Caki2 (cell line): Measurements from ENCODE around the gene RAX2. TPM values are rescaled to one million over a fixed set of nuclear protein-coding genes. Genes with fewer than 3 reads are reported as not detected.

Source experiments
- DNase-seq: peaks from one replicate; pipeline ENCODE4 v3.0.0-alpha.2; 2015; ENCODE audit warnings: low read depth
- in situ Hi-C: cut with HindIII; loops from 2 replicates; pipeline ENCODE4 v1.10.0; 2016; ENCODE audit warnings: low sequenced_read_pairs, low pct_unique_long_range_greater_than_20kb, mixed read lengths
- total RNA-seq: library from RNA; depleted of rRNA; stranded (reverse); fragments of >200 nt; shearing (Covaris generic); gene quantifications from 2 replicates; pipeline ENCODE4 v1.2.3, GENCODE V29; 2014; ENCODE audit warnings: low replicate concordance

Gene RAX2
- total RNA-seq, 1 experiment from 2014 or later = not detected

DNA sequence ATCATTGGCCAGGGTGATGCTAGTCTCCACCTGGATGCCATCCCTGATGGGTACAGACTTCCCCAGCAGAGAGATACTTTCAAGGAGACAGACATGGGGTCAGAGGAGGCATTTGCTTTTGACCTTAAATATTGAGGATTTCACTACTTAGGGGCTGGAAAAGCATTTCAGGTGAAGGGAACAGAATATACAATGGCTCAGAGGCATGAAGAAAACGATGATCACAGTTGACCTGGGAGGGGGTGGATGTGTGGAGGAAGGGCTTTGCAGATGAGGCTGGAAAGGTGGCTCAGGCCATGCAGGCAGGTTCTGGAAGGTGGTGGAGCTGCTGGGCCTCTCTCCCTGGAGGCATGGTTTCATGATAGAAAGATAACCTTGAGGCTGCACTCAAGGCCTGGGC is 10.3 kb upstream of the RAX2 start:
- in situ Hi-C loops = no loop called here
- DNase-seq = no peak

DNA sequence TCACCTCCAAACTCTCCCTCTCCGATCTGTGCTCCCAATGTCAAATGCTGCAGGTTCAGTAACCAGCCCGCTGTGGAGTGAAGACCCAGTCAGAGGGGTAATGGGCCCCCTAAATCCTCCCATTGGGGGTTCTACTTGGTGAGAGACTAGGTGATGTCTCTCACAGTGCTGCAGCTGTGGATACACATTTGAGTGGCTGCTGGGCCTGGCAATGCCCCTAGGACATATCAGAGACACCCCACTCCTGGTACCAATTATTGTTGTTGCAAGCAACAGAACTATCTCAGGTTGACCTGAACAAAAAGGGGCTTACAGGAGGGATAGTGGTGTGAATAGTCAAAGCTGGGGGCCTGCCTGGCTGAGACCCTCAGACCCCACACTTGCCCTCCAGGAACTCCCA is 9.6 kb upstream of the RAX2 start:
- DNase-seq = no peak
- in situ Hi-C loops = no loop called here

DNA sequence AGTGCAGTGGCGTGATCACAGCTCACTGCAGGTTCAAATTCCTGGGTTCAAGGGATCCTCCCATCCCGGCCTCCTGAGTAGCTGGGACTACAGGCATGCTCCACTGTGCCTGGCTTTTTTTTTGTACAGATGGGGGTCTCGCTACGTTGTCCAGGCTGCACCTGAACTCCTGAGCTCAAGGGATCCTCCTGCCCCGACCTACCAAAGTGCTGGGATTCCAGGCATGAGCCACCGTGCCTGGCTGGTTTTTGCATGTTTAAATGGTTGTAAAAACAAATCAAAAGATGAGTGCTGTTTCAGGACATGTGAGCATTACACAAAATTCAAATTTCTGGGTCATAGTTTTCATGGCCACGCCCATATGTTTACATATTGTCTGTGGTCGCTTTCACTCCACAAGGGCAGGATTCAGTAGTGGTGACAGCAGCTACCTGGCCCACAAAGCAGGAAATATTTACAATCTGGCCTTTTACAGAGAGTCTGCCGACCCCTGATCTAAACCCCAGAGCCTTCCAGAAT is 8.8 kb upstream of the RAX2 start:
- in situ Hi-C loops = no loop called here
- no peak for DNase-seq

DNA sequence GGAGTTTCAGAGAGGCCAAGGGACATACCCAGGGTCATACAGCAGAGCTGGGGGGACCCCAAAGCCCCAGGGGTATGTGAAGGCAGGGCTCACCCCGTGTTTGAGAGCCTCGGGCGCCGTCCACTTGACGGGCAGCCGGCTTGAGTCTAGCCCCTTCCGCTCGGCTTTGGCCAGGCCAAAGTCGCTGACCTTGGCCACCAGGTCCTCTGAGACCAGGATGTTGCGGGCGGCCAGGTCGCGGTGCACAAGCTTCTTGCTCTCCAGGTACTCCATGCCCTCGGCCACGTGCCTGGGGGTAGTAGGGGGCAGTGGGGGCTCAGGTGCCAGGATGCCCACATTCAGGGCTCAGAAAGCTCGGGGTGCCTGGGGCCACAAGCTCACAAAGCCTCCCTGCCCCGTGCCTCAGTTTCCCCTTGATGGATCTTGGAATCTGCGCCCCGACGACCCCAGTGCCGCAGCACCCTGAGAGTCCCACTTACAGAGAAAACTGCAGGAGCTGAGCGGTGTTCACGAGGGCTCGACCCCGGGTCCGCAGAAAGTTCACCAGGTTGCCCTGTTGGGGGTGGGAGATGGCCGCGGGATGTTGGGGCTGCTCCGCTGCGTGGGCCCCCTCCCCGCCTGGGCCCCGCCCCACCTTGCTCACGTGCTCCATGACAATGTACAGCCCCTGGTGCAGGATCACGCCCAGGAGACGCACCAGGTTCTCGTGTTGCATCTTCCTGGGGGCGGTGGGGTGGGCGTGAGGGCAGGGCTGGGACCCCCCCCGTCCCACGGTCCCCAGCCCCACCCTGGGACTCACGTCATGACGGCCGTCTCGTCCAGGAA is 7.1 kb upstream of the RAX2 start:
- DNase-seq = no peak
- in situ Hi-C loops = no loop called here

DNA sequence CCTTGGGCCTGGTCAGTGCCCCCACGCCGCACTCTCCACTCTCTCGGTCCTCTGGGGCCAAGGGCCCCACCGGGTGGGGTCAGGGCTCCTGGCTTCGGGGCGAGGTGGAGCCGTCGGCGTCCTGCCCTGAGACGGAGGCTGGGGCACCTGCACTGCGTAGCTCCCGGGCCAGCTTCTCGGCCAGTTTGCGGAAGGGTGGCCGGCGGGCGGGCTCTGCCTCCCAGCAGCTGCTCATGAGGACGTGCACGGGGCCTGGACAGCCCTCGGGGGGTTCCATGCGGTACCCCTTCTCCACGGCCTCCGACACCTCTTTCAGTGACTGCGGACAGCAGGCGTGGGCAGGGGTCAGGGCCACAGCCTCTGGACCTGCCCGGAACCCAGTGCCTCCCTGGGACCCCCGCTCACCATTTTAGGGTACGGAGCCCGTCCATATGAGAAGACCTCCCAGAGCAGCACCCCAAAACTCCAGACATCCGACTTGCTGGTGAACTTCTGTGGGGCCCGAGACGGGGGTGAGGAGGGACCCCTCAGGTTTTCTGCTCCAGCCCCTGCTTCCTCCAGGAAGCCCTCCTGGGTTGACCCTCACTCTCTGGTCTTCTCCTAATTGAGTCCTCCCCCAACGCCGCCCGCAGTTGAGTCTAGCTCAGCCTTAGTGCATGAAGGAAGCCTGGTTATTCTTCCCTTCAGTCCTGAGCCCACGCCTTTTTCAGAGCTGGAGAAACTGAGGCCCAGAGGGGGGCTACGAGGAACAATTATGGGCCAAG is 6.3 kb upstream of the RAX2 start:
- DNase-seq = no peak
- in situ Hi-C loops = no loop called here

DNA sequence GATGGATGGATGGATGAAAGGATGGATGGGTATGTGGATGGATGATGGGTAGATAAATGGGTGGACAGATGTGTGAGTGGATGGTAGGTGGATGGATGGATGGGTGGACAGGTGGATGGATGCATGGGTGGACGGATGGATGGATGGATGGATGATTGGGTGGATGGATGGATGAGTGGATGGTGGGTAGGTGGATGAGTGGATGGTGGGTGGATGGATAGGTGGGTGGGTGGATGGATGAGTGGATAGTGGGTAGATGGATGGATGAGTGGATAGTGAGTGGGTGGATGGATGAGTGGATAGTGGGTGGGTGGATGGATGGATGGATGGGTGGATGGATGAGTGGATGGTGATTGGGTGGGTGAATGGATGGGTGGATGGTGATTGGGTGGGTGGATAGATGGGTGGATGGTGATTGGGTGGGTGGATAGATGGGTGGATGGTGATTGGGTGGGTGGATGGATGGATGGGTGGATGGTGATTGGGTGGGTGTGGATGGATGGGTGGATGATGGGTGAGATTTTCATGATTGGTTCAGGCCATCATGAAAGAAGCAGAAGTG is 4.5 kb upstream of the RAX2 start:
- in situ Hi-C loops = no loop called here
- no peak for DNase-seq

DNA sequence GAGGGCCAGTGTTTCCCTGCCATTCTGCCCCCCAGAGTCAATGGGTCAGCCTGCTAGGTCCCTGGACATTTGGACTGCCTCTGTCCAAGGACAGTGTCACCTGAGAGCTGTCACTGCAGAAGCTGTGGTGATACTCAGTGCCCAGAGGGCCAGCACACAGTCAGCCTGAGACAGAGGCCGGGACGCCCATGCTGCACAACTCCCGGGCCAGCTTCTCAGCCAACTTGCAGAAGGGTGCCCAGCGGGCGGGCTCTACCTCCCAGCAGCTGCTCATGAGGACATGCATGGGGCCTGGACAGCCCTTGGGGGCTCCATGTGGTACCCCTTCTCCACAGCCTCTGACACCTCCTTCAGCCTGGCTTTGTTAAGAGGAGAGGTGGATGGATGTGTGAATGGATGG is 3.8 kb upstream of the RAX2 start:
- in situ Hi-C loops = no loop called here
- DNase-seq = no peak

DNA sequence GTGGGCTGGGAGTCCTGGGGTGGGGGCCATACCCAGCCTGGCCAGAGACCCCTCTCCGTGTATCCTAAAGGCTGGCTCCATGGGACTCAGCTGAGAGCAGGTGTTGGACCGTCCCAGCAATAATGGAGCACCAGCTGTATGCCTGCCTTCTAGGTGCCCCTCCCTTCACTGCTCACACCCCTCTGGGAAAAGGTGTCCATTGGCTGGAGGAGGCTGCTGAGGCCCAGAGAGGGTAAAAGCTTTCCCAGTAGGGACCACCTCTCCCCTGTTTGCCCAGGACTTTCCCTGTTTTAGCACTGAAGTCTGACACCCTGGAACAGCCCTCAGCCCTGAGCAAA is 3.3 kb upstream of the RAX2 start:
- DNase-seq = no peak
- in situ Hi-C loops = no loop called here

DNA sequence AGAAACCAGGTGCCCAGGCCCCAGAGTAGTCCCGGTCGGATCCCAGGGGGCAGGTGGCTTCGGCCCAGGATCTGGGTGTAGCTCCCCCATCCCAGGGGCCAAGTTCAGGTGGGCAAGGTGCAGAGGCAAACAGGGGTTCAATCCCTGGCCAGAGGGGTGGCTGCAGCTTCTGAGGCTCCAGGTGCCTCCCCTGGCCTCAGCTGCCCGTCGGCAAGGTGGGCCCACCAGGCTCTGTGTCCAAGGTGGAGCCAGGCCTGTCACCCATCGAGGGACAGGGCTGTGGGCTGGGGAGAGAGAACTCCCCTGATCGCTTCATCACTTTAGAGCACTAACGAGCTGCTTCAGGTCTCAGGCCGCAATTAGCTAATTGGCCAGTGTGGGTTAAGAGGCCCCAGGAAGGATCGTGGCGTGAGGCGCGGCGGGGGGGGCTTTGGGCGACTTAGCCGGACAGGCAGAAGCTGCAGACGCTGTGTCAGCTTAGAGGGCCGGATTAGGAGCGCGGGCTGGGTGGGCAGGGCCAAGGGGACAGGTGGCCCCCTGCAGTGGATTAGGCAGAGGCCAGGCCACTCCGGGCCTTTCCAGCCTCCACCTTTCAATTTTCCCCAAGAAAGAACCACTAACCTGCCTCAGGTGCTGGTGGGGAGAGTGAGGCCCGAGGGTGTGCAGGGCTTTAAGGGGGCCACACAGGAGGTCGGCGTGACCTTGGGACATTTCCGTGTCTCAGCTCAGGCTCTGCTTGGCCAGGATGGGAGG is 2.8 kb upstream of the RAX2 start:
- in situ Hi-C loops = no loop called here
- no peak for DNase-seq

DNA sequence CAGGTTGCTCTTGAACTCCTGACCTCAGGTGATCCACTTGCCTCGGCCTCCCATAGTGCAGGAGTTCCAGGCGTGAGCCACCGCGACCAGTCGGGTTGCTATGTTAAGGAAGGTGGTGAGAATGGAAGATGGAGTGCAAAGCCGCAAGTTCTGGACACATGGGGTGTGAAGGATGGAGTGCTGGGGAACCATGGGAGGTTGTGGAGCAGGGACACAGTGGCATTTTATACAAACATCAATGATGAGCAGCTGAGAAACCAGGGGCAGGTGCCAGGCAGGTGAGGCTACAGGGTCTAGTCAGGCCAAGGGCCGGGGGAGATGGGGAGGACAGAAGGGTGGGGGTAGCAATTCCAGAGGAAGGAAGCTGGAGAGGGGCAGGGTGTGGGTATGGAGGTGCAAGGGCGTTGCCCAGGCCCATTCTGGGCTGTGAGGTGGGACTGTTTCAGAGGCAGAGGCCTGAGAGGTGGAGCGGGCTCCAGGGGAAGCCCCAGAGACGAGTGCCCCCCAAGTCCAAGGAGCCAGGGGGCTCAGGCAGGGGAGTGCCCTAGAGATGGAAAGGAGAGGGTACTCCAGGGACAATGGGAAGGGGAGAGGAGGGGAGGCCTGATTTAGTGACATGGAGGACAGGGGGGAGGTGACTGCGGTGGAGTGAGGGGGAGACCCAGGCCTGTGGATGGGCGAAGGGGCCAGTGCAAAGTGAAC is 1.9 kb upstream of the RAX2 start:
- no peak for DNase-seq
- in situ Hi-C loops = no loop called here

DNA sequence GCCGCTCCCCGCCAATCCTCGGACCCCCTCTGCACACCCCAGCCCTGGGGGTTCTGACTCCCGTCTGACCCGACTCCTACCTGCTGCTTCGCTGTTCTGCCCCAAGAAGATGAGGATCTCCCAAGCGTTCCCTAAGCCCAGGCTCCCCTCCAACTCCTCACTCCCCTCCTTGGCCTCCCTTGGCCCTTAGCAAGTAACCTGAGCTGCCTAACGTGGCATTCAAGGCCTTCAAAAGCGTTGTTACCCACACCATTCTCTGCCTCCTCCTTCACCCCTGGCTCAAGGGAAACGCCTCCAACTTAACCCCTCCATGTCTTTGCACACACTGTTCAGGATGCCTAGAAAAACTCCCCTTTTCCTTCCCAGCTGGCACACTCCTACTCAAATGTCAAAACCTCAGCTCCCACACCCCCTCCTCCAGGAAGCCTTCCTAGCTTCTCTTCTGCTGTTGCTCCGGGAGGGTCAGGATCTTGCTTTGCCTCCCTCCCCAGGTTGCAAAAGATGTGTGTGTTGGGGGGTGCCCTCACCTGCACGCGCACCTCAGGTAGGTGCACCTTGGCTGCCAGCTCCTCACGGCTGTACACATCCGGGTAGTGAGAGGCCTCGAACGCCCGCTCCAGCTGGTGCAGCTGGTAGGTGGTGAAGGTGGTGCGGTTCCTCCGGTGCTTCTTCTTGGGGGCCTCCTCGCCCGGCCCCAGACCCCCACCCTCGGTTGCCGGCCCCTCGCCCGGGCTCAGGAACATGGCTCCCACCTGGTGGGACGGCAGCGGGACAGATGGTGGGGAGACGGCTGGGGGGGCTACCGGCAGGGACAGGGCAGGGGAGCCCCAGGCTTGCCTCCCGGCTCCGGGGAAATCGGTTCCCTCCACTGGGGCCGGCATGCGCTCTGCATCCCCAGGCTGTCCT is 775 bp downstream of the RAX2 start:
- DNase-seq = no peak
- in situ Hi-C loops = no loop called here

DNA sequence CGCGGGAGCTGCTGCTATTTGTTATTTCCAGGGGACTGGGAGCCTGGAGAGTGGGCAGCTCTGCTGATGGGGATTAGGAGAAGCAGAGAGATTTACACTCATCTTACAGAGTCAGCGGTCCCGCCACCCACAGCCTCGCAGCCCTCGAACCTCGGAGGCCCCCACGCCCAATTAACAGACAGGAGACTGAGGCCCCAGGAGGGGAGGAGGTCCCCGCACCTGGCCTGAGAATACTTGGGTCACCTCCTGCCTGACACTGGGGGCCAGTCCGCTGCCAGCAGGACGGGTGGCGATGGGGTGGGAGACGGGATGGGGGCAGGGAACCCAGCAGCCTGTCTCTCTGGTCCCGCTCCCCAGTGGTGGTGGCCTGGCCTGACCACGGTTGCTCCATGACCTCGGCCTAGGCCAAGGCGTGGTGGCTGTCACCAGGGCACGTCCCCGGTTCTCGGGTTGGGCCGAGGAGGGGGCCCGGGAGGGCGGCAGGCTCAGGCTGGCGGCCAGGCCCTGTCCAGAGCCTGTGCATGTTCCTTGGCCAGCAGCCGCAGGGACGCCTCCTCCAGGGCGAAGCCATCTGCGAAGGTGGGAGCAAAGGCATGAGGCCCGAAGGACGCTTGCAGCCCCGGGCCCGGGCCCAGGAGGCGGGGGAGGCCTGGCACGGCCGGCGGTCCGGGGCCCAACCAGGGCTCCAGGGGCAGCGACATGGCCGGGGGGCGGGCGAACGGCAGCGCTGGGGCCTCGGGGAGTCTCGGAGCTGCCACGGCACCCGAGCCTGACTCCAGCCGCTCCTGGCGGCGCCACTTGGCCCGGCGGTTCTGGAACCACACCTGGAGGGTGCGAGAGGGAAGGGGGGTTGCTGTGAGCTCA is 1.7 kb downstream of the RAX2 start:
- DNase-seq = no peak
- in situ Hi-C loops = no loop called here

DNA sequence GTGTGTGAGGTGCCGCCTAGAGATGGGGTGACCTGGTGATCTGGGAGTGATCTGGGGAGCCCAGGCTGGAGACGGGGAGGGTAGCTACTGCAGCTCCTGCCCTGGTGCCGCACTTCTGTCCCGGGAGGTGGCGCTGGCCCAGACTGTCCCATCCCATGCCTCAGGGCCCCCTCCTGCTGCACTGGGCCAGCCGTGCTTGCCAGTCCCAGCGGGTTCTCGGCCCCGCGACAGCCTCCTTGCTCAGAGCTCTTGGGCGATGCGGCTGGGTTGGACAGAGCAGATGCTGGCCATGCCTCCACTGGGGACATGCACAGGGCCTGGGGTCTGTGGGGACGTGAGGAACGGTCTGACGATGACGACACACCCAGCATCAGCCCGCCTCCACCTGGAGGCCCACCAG is 2.5 kb downstream of the RAX2 start:
- in situ Hi-C loops = no loop called here

DNA sequence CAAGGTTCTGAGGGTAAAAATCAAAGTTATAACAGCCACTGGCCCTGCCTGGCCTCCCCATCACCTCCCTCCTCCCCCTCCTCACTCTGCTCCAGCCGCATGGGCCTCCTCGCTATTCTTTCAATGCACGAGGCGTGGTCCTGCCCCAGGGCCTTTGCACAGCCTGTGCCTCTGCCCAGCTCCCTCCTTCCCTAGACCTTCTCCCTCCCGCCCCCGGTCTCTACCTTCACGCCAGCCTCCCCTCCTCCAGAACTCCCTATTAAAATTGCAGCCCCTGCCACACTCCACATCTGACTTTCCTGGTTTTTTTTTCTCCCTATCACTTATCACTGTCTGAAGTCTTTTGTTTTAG is 3.3 kb downstream of the RAX2 start:
- in situ Hi-C loops = no loop called here
- no peak for DNase-seq

More for the DNA sequence above, 2.5 kb downstream of the RAX2 start:
- DNase-seq = no peak

DNA sequence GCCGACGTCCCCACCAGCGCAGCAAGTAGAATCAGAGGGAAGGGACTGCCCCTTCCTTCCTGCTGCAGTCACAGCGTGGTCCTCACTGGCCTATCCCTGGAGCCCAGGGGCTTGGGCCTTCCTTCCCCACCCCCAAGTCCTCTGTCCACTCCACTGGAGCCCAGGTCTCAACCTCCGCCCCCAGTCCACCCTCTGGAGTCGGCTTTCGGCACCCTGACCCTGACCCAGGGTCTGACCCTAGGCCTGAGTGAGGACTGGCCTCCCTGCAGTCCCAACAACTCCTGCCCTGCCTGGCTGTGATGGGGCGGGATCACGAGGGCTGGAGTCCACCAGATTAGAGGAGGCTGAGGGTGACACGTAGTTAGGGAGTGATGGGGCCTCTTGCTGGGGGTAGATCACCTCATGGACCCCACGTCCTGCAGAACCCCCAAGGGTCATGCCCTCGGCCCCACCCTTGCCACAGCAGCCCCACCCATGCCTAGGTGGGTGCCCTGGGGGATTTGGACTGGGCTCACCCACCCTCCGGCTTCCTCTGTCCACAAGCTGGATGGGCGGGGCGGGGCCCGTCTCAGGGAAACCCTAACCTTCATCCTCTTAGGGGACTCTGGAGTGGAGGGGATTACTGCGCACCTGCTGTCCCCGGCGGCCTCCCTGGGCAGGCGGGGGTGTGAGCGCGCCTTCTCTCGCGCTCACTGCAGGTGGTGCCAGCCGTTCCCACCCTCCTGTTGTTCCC is 3.8 kb downstream of the RAX2 start:
- no peak for DNase-seq
- in situ Hi-C loops = no loop called here

DNA sequence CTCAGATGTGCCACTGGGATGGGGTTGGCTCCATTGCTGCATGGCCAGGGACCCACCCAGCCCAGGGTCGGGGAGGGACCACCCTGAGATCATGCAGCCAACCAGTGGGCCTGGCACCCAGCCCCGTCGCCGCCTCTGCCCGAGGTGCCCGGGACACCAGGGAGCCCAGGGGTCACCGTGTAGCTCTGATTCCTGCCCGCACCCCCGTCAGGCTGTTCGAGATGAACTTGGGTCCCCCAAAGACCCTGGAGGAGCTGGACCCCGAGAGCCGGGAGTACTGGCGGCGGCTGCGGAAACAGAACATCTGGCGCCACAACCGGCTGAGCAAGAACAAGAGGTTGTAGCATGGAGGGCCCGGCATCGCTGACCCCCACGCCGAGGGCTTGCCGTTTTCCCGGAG is 5.0 kb downstream of the RAX2 start:
- in situ Hi-C loops = no loop called here
- no peak for DNase-seq
